Sciatic nerve (tissue), 1 donor: Measurements from ENCODE around the gene RASGRP1. TPM values are rescaled to one million over a fixed set of nuclear protein-coding genes. Genes with fewer than 3 reads are reported as not detected.

ENCODE experiments used
- total RNA-seq: library from RNA; stranded (reverse); fragmentation: NEBNext Ultra II Directional; extraction: Animal tissue kit (Norgen Biotek cat#: 25700); gene quantifications from one replicate; pipeline ENCODE4 v1.2.1, GENCODE V29; 2021
- donor health status: DM: no; HTN: no; CAD: no.

RASGRP1 gene
- total RNA-seq, 1 donor from 2014 or later: 1.2 TPM

Other genes with a start within 250 kb of the RASGRP1 start
- gene FAM98B, start 110.7 kb downstream of the RASGRP1 start, total RNA-seq: 24.4 TPM